Right renal cortex interstitium (tissue), 3 donors: Measurements from ENCODE around the gene ARL17B. TPM values are rescaled to one million over a fixed set of nuclear protein-coding genes. Genes with fewer than 3 reads are reported as not detected.
"Not testable (repeated sequence)": the region's sequence is repeated elsewhere in the genome, so short reads cannot be mapped to it uniquely, and the experiment has no call there.

Experiments used
- DNase-seq, 3 donors: peaks; one replicate each; pipeline ENCODE4 v3.0.0-alpha.2; 2013; ENCODE audit warnings: low read depth in 3 of 3, low spot score in 2 of 3
- polyA plus RNA-seq, 3 donors: library from polyadenylated mRNA; unstranded; fragments of 120-200 nt; gene quantifications; one replicate each; pipeline ENCODE4 v1.2.1, GENCODE V29; 2013; ENCODE audit not compliant: insufficient read length in 3 of 3

ARL17B gene
- polyA plus RNA-seq, 3 donors = 11.9 to 18.6 (median 14.5) TPM

- not testable (repeated sequence) for DNase-seq
These were observed 107.8 kb downstream of the ARL17B start for GRCh38 chr17:46253722-46254121.

GRCh38 chr17:46252804-46253203 is 108.8 kb downstream of the ARL17B start:
- not testable (repeated sequence) for DNase-seq

- not testable (repeated sequence) for DNase-seq
These were observed 112.4 kb downstream of the ARL17B start for GRCh38 chr17:46249153-46249552.

GRCh38 chr17:46244949-46245768 is 116.4 kb downstream of the ARL17B start:
- not testable (repeated sequence) for DNase-seq

- not testable (repeated sequence) for DNase-seq
These were observed 117.1 kb downstream of the ARL17B start for GRCh38 chr17:46244339-46244913.

- not testable (repeated sequence) for DNase-seq
These were observed 117.6 kb downstream of the ARL17B start for GRCh38 chr17:46243928-46244327.

- DNase-seq = not testable (repeated sequence)
These were observed 118.1 kb downstream of the ARL17B start for GRCh38 chr17:46243505-46243904.

GRCh38 chr17:46231359-46231758 is 130.2 kb downstream of the ARL17B start:
- DNase-seq = not testable (repeated sequence)

- peak; percentile 54 to 76 (median 61) for DNase-seq
These were observed 136.2 kb downstream of the ARL17B start for GRCh38 chr17:46225274-46225794.

GRCh38 chr17:46224864-46225263 is 136.7 kb downstream of the ARL17B start:
- DNase-seq = not testable (repeated sequence)

Other genes starting within 250 kb of the ARL17B start
- 10 to 100 TPM; 53.4 to 57.6 (median 53.7) TPM for gene KANSL1, start 168.3 kb downstream of the ARL17B start, polyA plus RNA-seq
- gene LRRC37A, start 66.6 kb downstream of the ARL17B start, polyA plus RNA-seq = 1 to 10 TPM; 2.1 to 3.4 (median 2.4) TPM
- 10 to 100 TPM; 21.3 to 36.3 (median 25.6) TPM for gene LRRC37A2, start 150.7 kb upstream of the ARL17B start, polyA plus RNA-seq
- 10 to 100 TPM; 17.6 to 28.8 (median 21.7) TPM for gene ARL17A, start 217.9 kb upstream of the ARL17B start, polyA plus RNA-seq
- gene NSF, start 228.9 kb upstream of the ARL17B start, polyA plus RNA-seq = 10 to 100 TPM; 36.8 to 41.0 (median 40.8) TPM